GM19467 (cell line): ENCODE measurements around the gene CELF2.

Source experiments
- ATAC-seq: cut with Tn5 transposase; IDR thresholded peaks from one replicate; pipeline ENCODE4 v1.9.1; 2021; ENCODE audit warnings: mild to moderate bottlenecking, moderate library complexity; ENCODE audit not compliant: unreplicated experiment

Gene CELF2

GRCh38 chr10:11290156-11290890 lies 272.7 kb downstream of the CELF2 start:
- no peak for ATAC-seq

GRCh38 chr10:11292576-11293302 lies 275.1 kb downstream of the CELF2 start:
- ATAC-seq, result no peak

DNA sequence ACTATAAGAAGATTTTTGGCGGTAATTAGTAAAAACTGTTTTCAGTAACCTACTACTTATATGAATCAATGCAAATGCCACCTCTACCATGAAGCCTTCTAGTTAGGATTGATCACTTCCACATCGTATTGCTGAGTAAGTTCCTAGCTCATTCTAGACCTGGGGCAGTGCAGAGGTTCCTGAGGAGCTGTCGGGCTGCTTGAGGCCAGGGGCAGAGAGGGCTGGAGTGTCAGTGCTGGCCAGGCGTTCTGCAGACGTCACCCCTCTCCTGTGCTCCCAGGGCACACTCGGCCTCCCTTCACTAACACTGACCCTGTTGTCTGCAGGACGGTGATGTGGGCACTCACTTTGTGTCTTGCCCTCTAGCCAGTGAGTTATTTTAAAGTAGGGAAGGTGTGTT lies 275.7 kb downstream of the CELF2 start:
- ATAC-seq, result no peak

- ATAC-seq, result no peak
These were observed 277.3 kb downstream of the CELF2 start for GRCh38 chr10:11294831-11295450.

DNA sequence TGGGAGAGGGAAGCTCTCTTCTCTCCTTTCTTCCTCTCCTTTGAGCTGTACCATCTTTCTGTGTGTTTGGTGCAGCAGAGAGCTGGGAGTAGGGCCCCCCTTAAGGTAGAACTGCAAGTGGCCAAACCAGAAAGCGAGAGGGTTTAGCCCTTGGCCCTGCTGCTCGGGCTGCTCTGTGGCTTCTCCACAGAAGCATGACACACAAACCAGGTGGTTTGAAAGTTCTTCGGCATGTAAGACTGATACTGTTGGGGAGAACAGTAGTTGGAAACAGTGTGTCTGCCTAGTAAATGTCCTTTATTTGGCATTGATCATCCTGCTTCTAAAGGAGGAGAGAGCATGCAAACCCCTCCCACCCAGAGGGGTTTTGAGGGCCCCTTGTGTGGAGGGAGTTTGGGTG lies 277.8 kb downstream of the CELF2 start:
- ATAC-seq, result no peak

DNA sequence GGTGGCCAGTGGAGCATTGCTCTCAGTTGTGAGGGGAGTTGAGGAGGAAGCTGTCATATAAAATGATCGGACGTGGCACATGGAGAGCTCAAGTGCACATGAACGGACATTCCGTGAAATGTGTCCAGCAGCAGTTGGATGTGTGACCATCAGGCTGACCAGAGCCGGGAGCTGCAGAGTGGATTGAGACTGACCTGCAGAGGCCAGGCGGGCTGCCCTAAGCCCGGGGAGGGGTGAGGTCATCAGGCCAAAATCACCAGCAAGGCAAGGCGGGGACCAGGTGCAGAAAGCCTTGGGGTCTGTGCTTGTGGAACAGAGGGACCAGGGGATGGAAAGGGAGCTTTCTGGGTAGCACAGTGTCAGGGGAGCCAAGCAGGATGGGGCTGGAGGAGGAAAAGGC lies 279.5 kb downstream of the CELF2 start:
- no peak for ATAC-seq

DNA sequence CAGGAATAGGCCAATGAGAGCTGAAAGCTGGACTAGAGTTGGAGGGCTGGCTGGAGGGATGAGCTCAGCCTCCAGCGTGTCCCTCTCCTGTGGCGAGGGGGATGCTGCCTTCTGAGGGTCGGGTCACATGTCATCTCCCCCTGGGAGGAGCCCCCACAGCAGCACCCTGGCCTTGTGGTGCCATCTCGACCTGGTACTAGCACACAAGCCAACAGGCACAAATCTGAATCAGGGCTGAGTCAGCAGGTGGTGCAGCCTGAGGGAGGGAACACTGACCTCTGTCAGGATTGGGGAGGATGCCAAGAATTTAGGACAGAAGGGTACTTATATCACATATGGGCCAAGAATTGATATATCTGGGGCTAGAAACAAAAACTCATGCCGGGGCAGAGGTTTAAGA lies 280.4 kb downstream of the CELF2 start:
- no peak for ATAC-seq

DNA sequence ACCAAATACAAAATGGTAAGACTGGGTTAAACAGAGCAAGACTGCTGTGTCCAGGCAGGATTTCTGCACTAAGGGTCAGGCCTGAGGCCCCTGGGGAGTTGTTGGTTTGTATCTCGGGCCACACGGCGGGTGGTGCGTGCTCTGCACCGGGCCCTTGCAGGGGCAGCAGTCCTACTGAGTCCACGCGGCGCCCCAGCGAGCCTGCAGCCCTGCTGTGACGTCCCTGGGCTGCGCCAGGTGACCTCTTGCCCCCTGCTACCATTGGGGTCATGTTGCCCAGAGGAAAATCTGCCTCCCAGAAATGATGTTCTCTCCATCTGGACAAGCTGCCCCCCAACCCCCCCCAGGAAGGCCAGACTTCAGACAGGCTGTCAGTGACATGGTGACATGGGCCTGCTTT lies 281.5 kb downstream of the CELF2 start:
- ATAC-seq, result no peak

DNA sequence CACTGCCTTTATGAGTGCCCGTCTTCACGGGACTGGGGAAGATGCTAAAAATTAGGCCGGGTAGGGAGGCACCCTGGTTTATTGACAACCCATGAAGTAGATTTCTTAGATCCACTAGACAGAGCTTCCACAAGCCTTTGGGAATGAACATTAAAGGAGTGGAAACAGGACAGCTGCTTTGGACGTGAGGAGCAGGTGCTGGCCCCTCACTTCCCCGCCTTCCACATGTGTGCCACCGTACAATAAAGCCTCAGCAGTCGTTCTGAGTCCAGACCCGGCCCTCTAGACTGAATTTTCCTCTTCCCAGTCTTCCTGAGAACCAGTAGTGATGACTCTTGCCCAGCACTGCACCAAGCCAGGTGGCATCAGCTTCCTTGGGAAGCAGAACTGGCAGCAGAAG lies 282.4 kb downstream of the CELF2 start:
- ATAC-seq, result no peak

GRCh38 chr10:11300563-11300962 lies 282.9 kb downstream of the CELF2 start:
- no peak for ATAC-seq

GRCh38 chr10:11301571-11302111 lies 284.0 kb downstream of the CELF2 start:
- no peak for ATAC-seq

GRCh38 chr10:11302181-11302580 lies 284.5 kb downstream of the CELF2 start:
- ATAC-seq, result no peak

DNA sequence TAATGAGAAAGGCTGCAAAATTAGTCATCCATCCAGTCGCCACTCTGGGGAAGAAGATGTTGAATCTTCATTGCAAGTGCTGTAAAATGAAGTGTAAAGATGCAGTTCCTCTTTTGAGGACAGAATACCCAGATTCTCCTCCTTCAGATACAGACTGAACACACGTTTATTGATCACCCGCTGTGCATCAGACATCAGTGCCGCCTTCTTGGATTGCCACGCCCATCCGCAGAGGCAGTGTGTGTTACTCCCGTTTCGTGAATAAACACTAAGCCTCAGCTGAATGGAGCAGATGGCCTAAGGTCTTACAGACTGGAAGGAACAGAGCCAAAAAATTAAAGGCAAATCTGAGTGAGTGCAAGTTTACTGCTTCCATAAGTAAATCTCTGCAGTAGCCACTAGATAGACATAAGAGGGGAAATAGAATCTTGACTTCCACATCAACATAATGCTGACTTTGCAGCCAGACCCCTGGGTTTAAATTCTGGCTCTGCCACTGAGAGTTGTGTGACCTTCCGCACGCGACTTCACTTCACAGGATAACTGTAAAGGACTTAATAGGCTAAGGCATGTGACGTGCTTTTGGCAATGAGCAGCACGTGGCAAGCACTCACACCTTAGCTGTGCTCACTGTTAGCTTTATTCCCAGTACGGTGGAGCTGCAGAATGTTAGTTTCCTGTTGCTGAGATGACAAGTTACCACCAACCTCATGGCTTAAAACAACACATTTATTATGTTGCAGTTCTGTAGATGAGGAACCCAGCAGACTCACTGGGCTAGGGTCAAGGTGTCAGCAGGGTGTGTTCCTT lies 285.9 kb downstream of the CELF2 start:
- no peak for ATAC-seq

DNA sequence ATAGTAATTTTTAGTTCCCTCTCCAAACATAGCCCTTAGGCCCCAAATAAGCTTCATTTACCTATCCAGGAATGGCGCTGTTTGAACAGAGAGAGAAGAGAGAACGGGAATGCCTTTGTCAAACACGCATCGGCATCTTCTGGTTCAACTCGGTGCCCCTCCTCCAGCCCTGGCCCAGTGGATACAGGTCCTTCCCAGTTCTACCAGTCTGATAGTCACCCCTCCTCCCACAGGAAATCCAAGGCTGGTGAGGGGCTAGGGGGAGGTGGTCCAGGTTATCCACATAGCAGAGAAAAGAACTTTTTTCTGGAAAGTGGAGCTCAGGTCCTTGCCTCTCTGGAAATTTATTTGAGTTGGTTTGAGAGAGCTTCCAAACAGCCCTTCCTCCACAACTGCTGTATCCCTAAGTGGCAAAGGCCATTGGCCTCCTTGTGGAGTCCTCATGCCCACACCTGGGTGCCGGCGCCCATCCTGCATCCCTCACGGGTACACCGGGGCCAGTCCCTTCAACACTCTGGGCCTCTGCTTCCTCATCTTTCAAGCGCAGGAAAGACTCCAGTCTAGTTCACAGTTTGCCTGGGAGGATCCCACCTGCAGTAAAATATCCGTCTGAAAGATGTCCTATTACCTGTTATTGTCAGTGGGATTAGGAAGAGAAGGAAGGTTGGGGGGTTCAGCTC lies 287.4 kb downstream of the CELF2 start:
- ATAC-seq, result no peak

GRCh38 chr10:11305825-11306593 lies 288.3 kb downstream of the CELF2 start:
- ATAC-seq, result no peak

DNA sequence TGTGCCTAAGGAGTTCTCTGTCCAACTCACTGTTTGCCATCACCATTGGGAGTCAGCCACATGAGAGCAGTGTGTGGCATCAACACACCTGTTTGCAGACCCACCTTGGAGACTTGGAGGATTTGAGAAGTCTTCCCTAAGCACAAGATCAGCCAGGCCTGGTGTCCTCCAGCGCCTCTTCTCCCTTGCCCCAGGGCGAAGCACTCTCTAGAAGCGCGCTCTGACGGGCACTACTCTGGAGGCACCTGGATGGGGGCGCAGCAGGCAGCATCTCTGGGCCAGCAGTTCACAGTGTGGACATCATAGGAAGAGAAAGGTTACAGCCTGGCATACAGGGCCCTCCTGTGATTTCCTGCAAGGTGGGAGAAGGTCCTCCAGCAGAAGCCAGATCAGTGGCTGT lies 289.3 kb downstream of the CELF2 start:
- no peak for ATAC-seq

DNA sequence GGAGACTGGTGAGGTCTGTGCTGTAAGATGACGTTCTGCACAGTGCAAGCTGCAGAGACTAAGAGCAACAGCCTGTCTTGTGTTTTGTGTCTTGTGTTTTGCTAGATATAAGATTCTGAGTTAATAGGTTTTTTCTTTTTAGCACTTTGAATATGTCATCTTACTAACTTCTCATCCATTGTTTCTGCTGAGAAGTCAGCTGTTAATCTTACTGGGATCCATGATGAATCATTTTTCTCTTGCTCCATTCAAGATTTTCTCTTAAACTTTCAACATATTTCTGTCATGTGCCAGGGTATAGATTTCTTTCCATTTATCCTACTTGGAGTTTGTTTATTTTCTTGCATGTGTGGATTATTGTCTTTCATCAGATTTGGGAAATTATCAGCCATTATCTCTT lies 290.3 kb downstream of the CELF2 start:
- ATAC-seq, result no peak

DNA sequence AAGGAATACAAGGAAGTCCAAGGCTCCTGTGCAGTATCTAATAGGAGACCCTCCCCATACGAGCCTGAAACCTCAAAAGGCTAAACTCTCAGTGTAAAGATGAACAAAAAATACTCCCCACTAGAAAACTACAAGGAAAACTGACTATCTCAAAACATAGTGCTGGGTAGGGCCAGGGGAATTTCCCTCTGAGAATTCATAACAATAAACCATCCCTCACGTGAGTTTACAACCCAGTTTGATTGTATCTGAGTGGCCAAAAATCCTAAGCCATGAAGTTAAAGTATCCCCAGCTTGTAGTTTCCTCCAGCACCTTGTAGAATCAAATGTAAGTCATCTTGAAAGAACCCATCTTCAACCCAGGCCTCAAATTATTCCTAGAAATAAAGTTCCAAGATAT lies 293.4 kb downstream of the CELF2 start:
- ATAC-seq, result no peak

DNA sequence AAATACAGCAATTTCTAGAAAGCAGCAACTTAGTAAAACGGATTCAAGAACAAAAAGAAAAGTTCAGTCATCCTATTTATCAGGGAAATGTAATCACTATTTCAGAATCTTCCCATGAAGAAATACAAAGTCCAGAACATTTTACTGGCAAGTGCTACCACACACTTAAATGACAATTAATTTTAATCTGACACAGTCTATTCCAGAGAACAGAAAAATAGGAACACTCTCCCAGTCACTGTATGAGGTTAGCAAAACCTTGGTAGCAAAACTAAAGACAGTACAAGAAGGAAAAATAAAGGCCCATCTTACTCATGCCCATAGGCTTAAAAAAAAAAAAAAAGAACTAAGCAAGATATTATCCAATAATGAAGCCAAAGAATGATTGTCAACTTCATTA lies 295.8 kb downstream of the CELF2 start:
- ATAC-seq, result no peak
